ENCODE measurements around the gene TNN.

Gene TNN

DNA sequence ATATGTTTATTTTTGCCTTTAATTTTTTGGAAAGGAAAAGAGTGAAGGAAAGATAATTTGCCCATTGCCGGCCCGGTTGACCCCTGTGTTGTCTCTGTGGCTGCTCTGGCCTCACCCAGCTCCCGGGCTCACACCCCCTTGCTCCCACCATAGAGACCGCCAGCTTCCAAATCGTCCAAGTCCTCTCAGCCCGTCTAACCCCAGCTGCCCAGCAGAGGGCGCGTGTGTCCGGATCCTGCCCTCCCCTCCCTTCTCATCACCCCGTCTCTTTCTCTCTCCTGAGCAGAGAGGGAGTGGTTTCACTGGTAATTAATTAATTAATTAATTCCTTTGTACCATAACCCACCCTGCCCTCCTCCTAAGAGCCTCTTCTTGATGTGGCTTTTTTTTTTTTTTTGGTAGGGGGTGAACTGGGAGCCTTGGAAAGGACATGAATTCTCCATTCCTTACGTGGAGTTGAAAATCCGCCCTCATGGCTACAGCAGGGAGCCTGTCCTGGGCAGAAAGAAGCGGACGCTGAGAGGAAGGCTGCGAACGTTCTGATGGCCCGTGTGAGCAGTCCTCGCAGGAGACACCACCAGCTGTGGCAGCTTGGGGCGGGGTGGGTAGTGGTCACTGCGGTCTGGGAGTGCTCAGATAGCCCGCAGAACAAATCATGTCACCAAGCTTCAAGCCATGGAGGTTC is 79.0 kb downstream of the TNN start:
- no peak for DNase-seq (ENCODE audit: low spot score)

DNA sequence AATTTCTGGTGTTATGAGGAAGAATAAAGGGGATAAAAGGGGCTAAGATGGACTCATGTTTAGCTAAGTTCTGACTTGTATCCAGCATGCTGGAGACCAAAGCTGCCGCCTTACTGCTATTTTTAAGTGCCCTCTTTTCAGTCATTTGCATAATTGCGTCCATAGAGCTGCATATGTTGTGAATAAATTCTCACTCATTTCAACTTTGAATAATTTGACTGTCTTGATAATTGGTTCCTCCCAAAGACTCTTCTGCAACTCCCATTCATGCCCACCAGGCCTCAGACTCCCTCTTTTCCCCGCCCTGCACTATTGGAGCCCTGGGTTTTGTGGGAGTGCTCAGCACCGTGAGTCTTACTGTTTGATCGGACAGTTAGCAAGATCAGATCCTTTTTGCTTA is 79.9 kb downstream of the TNN start:
- DNase-seq (ENCODE audit: low spot score), result no peak

DNA sequence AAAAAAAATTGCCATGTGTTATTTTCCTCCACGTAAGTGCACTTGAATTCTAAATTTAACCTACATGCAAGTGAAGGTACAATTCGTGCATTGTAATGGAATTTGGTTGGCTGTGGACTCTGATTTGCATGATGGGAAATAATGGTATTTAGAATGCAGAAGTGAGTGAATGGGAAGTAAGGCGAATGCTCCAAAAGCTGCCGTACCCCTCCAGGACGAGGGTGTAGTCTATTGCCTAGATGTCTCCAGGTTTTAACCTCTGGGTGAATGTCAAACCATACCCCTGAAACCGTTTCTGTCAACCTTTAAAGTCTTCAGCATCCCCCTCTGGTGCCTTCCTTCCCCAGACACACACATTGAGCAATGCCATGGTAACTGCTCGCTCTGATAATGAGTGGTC is 80.4 kb downstream of the TNN start:
- DNase-seq (ENCODE audit: low spot score), result no peak

DNA sequence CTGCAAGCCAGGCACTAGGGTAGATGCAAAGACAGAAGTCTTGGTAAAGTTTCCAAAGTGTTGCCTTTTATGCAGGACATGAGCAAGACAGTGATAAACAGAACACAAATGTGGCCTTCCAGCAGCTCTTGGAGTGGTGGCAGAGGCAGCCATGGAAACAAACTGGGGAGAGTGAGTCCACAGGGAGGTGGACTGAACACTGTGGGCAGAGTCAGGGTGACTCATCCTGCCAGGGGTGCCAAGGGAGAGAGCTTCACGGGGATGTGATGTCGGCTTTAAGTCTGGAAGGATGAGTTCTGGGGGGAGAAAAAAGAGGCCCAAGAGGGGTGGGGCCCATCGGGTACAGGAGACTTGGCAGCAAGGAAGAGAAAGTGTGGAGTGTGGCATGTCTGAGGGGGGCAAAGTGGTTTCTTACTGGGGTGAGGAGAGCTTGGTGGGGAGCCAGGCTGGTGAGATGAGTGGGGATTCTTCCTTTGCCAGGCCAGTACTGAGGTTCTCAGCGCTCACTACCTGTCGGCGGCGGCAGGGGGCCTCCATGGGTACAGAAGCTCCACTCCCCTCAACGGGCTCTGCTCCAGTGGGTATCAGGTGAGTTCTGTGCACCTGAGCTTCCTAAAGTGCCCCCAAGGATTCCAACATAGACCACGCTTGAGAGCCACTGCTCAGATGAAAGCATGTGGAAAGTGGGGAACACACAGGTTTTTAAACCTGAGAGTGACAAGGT is 83.1 kb downstream of the TNN start:
- no peak for DNase-seq (ENCODE audit: low spot score)

GRCh38 chr1:175152006-175152652 is 84.5 kb downstream of the TNN start:
- DNase-seq (ENCODE audit: low spot score), result peak; percentile 35

DNA sequence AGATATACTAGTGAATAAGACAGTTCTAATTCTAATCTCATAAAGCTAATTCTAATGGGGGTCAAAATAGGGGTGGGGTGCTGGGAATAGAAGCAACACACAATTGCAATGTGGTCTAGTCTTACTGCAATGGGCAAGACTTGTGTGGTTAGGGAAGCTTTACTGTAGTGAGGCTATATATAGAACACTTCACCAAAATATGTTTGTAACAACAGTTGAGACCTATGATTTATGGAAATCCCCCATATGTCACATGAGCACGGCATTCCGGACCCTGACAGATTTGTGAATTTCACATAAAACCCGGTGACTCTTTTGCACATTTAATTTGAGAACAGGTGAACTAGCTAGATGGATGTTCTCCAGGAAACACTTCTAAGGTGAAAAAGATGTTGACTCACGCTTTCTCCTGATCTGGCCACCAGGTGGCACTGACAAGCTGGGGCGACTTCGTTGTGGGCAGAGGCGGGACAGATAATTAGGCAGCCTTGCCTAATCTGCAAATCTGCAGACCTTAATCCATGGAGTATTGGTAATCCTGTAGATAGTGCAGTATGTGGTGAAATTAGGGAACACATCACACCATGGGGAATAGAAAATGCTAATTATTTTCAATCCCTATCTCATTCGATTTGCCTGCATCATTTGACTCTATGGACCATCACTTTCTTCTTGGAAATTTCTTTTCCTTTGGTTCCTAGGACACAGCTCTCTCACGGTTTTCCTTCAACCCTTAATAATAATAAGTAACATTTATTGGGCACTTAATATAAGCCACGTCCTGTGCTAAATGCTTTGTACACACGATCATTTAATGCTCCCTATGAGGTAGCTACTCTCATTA is 87.2 kb downstream of the TNN start:
- DNase-seq (ENCODE audit: low spot score), result peak; percentile 59

- DNase-seq (ENCODE audit: low spot score), result no peak
These were observed 87.8 kb downstream of the TNN start for GRCh38 chr1:175155473-175155856.

GRCh38 chr1:175155936-175156335 is 88.3 kb downstream of the TNN start:
- no peak for DNase-seq (ENCODE audit: low spot score)

DNA sequence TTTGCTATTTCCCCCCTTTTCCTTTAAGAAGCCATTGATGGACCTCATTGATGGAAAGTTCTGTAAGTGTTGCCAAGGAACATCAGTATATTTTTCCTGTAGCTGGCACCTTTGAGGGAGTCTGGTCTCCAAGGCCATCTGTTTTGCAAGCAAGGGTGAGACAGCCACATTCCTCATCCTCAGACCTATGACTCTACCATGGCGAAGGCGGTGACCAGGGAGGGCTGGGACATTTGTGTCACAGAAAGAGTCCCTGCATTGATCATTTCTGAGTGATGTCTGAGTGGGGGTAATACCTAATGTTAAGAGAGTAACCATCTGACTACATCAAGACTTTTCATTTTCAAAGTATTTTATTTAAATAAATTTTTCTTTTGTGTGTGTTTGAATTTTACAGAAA is 89.6 kb downstream of the TNN start:
- no peak for DNase-seq (ENCODE audit: low spot score)

- DNase-seq (ENCODE audit: low spot score), result no peak
These were observed 90.5 kb downstream of the TNN start for GRCh38 chr1:175158170-175158591.

GRCh38 chr1:175162955-175163354 is 95.3 kb downstream of the TNN start:
- DNase-seq (ENCODE audit: low spot score), result no peak

DNA sequence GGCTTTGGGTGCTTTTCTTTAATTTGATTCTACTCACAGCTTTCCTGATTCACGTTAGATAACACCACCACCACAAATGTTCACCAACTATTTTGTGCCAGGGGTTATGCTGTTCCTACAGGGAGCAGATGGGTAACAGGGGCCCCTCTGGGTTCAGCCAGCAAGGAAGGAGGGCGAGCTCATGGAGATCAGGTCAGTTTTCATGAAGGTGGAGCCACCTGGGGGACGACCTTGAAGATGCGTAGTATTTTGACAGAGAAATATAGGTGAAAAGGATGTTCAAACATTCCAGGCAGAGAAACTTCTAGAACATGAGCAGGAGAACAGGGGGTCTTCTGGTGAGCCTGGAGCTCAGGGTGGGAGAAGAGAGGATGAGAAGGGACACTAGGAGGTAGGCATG is 96.1 kb downstream of the TNN start:
- DNase-seq (ENCODE audit: low spot score), result no peak

GRCh38 chr1:175164751-175165150 is 97.1 kb downstream of the TNN start:
- no peak for DNase-seq (ENCODE audit: low spot score)

DNA sequence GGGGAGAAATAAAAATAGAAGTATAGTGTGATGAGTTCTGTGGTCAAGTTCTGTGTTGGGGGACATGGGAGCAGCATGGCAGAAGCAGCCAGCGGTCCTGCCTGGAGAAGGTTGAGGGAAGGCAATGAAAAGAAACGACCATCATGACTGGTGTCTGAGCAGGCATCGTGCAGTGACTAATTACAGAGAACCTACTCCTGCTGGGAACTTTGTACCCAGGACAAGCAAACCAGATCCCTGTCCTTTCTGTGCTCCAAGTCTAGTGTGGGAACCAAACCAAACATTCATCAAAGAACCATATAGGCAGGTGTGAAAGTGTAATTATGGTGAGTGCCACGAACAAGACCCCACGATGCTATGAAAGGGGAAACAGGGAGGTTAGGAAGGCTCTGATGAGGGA is 99.1 kb downstream of the TNN start:
- DNase-seq (ENCODE audit: low spot score), result no peak

GRCh38 chr1:175167861-175168260 is 100.2 kb downstream of the TNN start:
- DNase-seq (ENCODE audit: low spot score), result no peak

GRCh38 chr1:175168782-175169181 is 101.1 kb downstream of the TNN start:
- no peak for DNase-seq (ENCODE audit: low spot score)

DNA sequence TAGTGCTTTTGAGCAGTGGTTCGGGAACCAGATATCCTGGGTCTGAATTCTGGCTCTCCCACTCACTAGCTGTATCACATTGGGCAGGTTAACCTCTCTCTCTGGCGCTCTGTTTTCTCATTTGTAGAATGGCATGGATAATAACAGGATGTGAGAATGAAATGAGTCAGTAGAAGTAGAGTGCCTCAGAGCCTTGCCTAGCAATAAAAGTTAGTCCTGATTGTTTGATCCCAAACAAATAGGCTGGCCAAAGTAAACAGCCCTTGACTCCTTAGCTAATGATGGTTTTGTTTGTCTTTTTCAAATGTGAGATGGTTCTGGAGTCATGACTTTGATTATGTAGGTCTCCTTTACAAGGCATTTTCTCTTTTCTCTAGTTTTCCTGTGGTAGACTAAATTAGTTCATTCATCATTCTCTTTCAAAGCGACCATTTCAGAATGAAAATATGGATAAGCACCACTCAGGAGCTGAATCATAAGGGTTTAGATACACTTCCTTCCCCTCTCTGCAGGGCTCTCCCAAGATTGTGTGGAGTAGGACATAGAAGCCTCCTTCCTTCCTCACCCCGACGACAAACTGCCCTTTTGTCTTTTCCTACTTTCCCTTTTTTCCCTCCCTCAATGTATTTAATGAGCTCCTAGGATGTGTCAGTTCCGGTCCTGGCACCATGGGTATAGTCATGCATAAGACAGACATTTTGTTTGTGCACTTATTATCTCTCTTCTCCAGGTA is 101.8 kb downstream of the TNN start:
- no peak for DNase-seq (ENCODE audit: low spot score)

GRCh38 chr1:175171036-175171913 is 103.6 kb downstream of the TNN start:
- no peak for DNase-seq (ENCODE audit: low spot score)

DNA sequence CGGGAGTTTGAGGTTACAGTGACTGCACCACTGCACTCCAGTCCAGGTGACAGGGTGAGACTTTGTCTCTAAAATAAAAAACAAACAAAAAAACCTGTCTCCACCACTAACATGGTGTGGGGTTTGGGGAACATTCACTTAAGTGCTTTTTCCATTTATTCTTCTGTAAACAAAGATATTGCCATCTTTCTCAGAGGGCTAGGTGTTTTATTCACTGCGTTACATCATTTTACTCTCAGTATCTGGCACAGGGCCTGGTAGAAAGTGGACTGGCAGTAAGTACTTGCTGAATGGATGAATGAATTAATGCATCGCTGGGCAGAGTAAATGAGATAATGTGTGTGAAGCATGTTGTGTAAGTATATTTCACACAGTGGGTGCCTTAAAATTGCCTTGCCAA is 104.9 kb downstream of the TNN start:
- no peak for DNase-seq (ENCODE audit: low spot score)

GRCh38 chr1:175173531-175173930 is 105.9 kb downstream of the TNN start:
- DNase-seq (ENCODE audit: low spot score), result no peak
